ENCODE results near the gene LAX1.

GRCh38 chr1:203733009-203733863 is 31.7 kb upstream of the LAX1 start:
- TF ChIP-seq CTCF (IDR thresholded peaks at IDR 0.05) (no peak), POLR2AphosphoS5 (IDR thresholded peaks at IDR 0.05; ENCODE audit: low read depth, low read length) (no peak)

Data from Panc1 (cell line).